OCI-LY3 (cell line): ENCODE measurements around the gene FAM78B.

ENCODE experiments used
- H2AFZ ChIP-seq: fragments of 200-600, 300-600 bp; shearing (Covaris generic); 2 replicates; pipeline ENCODE4 v1.6.0; 2014; ENCODE audit warnings: antibody characterized with exemption, low read depth, low read length
- H3K27ac ChIP-seq: fragments of 200-600, 300-600 bp; sonication (generic); 2 replicates; pipeline ENCODE4 v1.5.1; 2014; ENCODE audit warnings: mild to moderate bottlenecking, low read length, moderate library complexity, mixed read lengths
- H3K27me3 ChIP-seq: fragments of 200-600, 300-600 bp; sonication (generic); 2 replicates; pipeline ENCODE4 v1.6.1; 2014; ENCODE audit warnings: low read depth, low read length, mixed read lengths
- H3K36me3 ChIP-seq: fragments of 200-600, 300-600 bp; sonication (generic); replicated peaks from 2 replicates; pipeline ENCODE3; 2014; ENCODE audit warnings: low read depth, low read length, mixed read lengths
- H3K4me1 ChIP-seq: fragments of 300-600, 200-600 bp; sonication (generic); 2 replicates; pipeline ENCODE4 v1.6.1; 2014; ENCODE audit warnings: low read length, mixed read lengths
- H3K4me2 ChIP-seq: fragments of 200-600, 300-600 bp; sonication (generic); 2 replicates; pipeline ENCODE4 v1.6.1; 2014; ENCODE audit warnings: low read length, mixed read lengths
- H3K4me3 ChIP-seq: fragments of 300-600, 200-600 bp; sonication (generic); 2 replicates; pipeline ENCODE4 v1.5.1; 2014; ENCODE audit warnings: antibody characterized with exemption, mild to moderate bottlenecking, low read length, moderate library complexity
- H3K79me2 ChIP-seq: fragments of 300-600, 200-600 bp; shearing (Covaris generic); 2 replicates; pipeline ENCODE4 v1.6.1; 2014; ENCODE audit warnings: mild to moderate bottlenecking, low read length, mixed read lengths
- H3K9ac ChIP-seq: fragments of 300-600, 200-600 bp; shearing (Covaris generic); 2 replicates; pipeline ENCODE4 v1.6.0; 2014; ENCODE audit warnings: mild to moderate bottlenecking, low read length, moderate library complexity
- H3K9me3 ChIP-seq: fragments of 200-600, 300-600 bp; shearing (Covaris generic); 2 replicates; pipeline ENCODE4 v1.6.1; 2014; ENCODE audit warnings: low read length, mixed read lengths; ENCODE audit not compliant: insufficient read depth
- H4K20me1 ChIP-seq: fragments of 200-600, 300-600 bp; sonication (generic); 2 replicates; pipeline ENCODE4 v1.6.1; 2016; ENCODE audit warnings: low read length, mixed read lengths; ENCODE audit not compliant: insufficient read depth
- EZH2phosphoT487 ChIP-seq: fragments of 200-600 bp; shearing (Covaris generic); IDR thresholded peaks from 2 replicates; pipeline ENCODE4 v1.6.1; 2018; ENCODE audit warnings: antibody characterized with exemption, mixed run types, low read depth
- TF ChIP-seq, protein P1 (sequence below): fragments of 200-600, 300-600 bp; sonication (generic); IDR thresholded peaks from 2 replicates; pipeline ENCODE4 v1.5.1; 2014; ENCODE audit warnings: antibody characterized with exemption, low read length, low read depth

Gene FAM78B

DNA sequence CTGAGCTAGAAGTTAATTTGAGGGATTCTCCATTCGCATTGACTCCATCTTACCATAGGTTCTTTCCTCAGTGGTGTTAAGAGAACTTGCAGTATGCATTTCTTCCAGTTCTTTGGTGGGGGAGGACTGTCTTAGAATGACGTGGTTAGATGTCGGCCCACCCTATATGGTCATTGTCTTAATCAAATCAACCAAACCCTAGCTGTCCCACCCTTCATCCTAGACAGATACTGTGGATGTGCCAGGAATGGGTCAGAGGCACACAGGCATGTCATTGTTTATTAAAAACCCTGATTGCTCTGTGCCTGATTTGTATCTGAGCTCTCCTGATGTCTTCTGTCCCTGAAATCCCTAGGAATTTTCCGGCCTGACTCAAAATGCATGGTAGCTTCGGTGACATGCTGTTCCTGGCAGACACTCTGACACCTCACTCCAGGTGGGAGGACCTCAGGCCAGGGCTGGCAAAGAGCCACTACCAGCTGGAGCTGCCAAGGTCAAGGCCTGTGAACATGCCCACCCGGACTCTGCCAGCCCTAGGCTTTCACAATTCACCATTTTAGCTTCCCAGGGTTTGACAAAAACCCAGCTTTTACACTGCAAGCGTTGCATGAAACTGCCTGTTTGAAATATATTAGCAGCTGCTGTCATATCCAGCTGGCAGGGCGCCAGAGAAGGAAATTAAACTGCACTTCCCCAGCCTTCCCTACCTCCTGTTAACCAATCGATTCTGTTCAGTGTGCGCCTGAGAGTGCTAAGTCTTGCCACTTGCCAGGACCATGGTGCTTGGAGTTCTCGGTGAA is 134.0 kb downstream of the FAM78B start:
- Histone ChIP-seq H3K79me2 (no peaks in the 10 kb centered on the region), H3K27me3 (peaks cover 28% of the 10 kb centered on the region), H3K4me2 (no peak overlapping the region), H2AFZ (no peak overlapping the region), H3K4me1 (no peaks in the 10 kb centered on the region), H3K9ac (no peak overlapping the region), H4K20me1 (no peaks in the 10 kb centered on the region), H3K27ac (no peak overlapping the region), H3K4me3 (no peak overlapping the region), H3K9me3 (no peaks in the 10 kb centered on the region), H3K36me3 (no peaks in the 10 kb centered on the region)
- TF ChIP-seq, protein P1, sequence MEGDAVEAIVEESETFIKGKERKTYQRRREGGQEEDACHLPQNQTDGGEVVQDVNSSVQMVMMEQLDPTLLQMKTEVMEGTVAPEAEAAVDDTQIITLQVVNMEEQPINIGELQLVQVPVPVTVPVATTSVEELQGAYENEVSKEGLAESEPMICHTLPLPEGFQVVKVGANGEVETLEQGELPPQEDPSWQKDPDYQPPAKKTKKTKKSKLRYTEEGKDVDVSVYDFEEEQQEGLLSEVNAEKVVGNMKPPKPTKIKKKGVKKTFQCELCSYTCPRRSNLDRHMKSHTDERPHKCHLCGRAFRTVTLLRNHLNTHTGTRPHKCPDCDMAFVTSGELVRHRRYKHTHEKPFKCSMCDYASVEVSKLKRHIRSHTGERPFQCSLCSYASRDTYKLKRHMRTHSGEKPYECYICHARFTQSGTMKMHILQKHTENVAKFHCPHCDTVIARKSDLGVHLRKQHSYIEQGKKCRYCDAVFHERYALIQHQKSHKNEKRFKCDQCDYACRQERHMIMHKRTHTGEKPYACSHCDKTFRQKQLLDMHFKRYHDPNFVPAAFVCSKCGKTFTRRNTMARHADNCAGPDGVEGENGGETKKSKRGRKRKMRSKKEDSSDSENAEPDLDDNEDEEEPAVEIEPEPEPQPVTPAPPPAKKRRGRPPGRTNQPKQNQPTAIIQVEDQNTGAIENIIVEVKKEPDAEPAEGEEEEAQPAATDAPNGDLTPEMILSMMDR = no peak
- TF ChIP-seq EZH2phosphoT487 = no peak

DNA sequence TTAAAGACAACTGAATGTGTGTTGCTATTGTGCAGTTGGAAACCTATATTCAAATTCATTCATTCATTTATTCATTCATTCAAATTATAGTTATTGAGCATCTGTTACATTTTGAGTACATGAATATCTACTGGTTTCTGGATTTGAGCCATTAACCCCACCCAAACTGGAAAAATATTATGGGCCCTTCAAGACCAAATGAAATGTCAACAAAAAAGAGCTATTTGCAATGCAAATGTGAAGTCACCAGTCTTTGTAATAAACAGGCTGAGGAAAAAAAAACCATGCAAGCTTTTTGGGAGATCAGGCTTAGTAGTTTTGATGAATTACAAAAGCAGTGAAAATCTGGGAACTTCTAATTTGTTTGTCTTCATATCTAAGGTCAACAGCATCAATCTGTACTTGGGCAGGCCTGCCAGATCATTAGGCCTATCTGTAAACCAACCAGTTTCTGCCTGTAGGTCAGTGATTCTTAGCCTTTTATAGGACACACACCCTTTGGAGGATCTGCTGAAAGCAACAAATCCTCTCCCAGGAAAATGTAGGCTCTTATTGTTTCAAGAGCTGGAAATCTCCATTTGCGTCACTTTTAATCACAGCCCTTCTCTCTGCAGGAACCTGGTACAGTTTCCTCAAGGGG is 134.7 kb downstream of the FAM78B start:
- Histone ChIP-seq H3K4me1 (no peaks in the 10 kb centered on the region), H3K4me3 (no peak overlapping the region), H2AFZ (no peak overlapping the region), H3K27me3 (peaks cover 35% of the 10 kb centered on the region), H3K4me2 (no peak overlapping the region), H3K9ac (no peak overlapping the region), H3K9me3 (no peaks in the 10 kb centered on the region), H3K36me3 (no peaks in the 10 kb centered on the region), H3K79me2 (no peaks in the 10 kb centered on the region), H3K27ac (no peak overlapping the region), H4K20me1 (no peaks in the 10 kb centered on the region)
- TF ChIP-seq EZH2phosphoT487 = no peak
- TF ChIP-seq, protein P1 = no peak

DNA sequence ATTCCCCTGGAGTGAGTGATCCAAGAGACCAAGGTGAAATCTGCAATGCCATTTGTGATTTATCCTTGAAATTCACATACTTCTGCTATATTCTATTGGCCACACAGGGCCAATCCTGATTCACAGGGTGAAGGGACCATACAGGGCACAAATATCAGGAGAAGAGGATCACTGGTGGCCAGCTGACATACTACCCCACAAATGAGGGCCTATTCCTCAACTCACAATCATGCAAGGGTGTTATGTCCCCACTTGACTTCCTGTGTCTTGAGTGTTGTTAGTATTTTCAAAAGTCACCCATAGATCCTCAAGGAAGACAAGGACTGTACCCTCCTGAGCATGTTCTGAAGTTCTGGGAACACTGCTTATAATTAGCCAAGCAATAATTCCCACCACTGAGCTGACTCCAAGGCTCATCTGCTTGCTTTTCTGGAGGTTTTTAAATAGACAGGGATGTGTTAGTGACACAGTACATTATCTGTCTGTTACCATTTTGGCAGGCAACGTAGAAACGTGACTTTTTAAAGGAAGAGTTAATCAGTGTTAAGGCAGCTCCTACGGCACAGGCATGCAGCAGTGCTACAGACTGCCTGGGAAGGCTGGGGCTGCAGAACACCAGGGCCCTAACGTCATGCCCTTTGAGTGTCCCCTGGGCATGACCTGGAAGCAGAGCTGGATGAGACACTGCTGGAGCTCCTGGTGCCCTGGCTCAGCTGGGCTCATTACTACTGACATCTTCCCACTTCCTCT is 137.4 kb downstream of the FAM78B start:
- H3K27ac ChIP-seq = no peak overlapping the region
- no peak overlapping the region for H3K4me2 ChIP-seq
- H3K79me2 ChIP-seq = no peaks in the 10 kb centered on the region
- H3K4me1 ChIP-seq = no peaks in the 10 kb centered on the region
- H3K27me3 ChIP-seq = peaks cover 51% of the 10 kb centered on the region
- no peak overlapping the region for H3K4me3 ChIP-seq
- no peak overlapping the region for H2AFZ ChIP-seq
- H3K9ac ChIP-seq = no peak overlapping the region
- no peaks in the 10 kb centered on the region for H3K36me3 ChIP-seq
- no peaks in the 10 kb centered on the region for H4K20me1 ChIP-seq
- no peaks in the 10 kb centered on the region for H3K9me3 ChIP-seq
- TF ChIP-seq EZH2phosphoT487 = no peak
- TF ChIP-seq, protein P1 = no peak

DNA sequence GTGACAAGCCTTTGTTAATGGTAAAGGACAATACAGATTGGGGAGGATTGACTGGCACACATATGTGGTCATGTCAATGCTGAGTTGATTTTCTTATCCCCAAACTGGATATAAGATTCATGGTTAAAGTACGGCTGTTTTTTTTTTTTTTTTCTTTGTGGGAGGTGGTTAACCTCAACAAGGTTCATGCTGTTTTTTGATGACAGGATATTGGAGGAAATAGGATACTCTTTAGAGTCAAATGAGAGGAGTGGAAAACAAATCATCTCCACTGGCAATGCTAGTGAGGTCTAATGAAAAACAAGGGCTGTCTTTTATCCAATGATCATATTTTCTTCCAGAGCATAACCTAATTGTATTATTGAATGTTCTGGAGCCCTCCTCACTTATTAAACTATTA is 140.2 kb downstream of the FAM78B start:
- no peak overlapping the region for H3K9ac ChIP-seq
- H3K4me3 ChIP-seq = no peak overlapping the region

More for the DNA sequence above, 140.2 kb downstream of the FAM78B start:
- Histone ChIP-seq H3K36me3 (no peaks in the 10 kb centered on the region), H3K27ac (no peak overlapping the region), H3K4me2 (no peak overlapping the region), H3K9me3 (no peaks in the 10 kb centered on the region), H3K27me3 (peaks cover 63% of the 10 kb centered on the region), H3K79me2 (no peaks in the 10 kb centered on the region), H2AFZ (no peak overlapping the region), H4K20me1 (no peaks in the 10 kb centered on the region), H3K4me1 (no peaks in the 10 kb centered on the region)
- no peak for TF ChIP-seq EZH2phosphoT487
- TF ChIP-seq, protein P1 = no peak
